ENCODE measurements around the gene ADAM8.

Gene ADAM8

DNA sequence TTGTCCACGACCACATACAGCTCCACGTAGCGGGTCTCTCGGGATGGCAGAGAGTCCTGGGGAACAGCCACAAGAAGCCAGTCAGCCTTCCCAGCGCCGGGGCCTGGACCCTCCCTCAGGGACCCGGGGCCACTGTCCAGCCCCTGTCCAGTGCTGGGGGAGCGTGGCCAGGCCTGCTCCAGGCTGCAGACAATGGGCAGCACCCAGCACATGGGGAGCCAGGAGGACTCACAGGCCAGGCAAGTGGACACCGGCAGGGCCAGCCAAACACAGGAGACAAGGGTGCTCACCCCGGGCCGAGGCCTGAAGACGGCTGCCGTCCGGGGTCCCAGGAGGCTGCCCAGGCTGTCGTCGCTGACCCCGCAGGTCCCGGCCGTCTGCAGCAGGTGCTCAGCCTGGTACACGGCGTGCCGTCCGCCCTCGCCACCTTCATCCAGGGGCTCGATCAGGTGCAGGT, 3.7 kb downstream of the ADAM8 start:
- Histone ChIP-seq H3K79me2 (ENCODE audit: insufficient read depth, low read length) (no peaks in the 10 kb centered on the region), H4K20me1 (ENCODE audit: insufficient read depth, low read length) (peaks cover 2% of the 10 kb centered on the region; the same call in 1 of the 2 replicates), H3K36me3 (ENCODE audit: insufficient read depth, low read length) (peaks cover 20% of the 10 kb centered on the region), H3K4me3 (ENCODE audit: low read depth in 1 of 2, low read length in 2 of 2) (no peak overlapping the region), H2AFZ (ENCODE audit: low read depth, low read length) (no peak overlapping the region), H3K4me1 (ENCODE audit: insufficient read depth, low read length) (no peaks in the 10 kb centered on the region), H3K27me3 (ENCODE audit: insufficient read depth, low read length, poor library complexity) (no peaks in the 10 kb centered on the region), H3K9ac (ENCODE audit: low read depth, low read length) (no peak overlapping the region), H3K4me2 (ENCODE audit: insufficient read depth, low read length) (no peak overlapping the region), H3K9me3 (ENCODE audit: insufficient read depth, low read length, severe bottlenecking) (no peaks in the 10 kb centered on the region), H3K27ac (ENCODE audit: low read length) (no peak overlapping the region)
- no peak for TF ChIP-seq EZH2 (IDR thresholded peaks at IDR 0.05; ENCODE audit: borderline replicate concordance, low read depth, low read length, severe bottlenecking)
- TF ChIP-seq, protein P1, sequence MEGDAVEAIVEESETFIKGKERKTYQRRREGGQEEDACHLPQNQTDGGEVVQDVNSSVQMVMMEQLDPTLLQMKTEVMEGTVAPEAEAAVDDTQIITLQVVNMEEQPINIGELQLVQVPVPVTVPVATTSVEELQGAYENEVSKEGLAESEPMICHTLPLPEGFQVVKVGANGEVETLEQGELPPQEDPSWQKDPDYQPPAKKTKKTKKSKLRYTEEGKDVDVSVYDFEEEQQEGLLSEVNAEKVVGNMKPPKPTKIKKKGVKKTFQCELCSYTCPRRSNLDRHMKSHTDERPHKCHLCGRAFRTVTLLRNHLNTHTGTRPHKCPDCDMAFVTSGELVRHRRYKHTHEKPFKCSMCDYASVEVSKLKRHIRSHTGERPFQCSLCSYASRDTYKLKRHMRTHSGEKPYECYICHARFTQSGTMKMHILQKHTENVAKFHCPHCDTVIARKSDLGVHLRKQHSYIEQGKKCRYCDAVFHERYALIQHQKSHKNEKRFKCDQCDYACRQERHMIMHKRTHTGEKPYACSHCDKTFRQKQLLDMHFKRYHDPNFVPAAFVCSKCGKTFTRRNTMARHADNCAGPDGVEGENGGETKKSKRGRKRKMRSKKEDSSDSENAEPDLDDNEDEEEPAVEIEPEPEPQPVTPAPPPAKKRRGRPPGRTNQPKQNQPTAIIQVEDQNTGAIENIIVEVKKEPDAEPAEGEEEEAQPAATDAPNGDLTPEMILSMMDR (IDR thresholded peaks at IDR 0.05; ENCODE audit: borderline replicate concordance, extremely low read depth, low read length, poor library complexity, severe bottlenecking), result no peak
- ATAC-seq (ENCODE audit: insufficient read depth, low read depth) (no peak), DNase-seq (no peak)

DNA sequence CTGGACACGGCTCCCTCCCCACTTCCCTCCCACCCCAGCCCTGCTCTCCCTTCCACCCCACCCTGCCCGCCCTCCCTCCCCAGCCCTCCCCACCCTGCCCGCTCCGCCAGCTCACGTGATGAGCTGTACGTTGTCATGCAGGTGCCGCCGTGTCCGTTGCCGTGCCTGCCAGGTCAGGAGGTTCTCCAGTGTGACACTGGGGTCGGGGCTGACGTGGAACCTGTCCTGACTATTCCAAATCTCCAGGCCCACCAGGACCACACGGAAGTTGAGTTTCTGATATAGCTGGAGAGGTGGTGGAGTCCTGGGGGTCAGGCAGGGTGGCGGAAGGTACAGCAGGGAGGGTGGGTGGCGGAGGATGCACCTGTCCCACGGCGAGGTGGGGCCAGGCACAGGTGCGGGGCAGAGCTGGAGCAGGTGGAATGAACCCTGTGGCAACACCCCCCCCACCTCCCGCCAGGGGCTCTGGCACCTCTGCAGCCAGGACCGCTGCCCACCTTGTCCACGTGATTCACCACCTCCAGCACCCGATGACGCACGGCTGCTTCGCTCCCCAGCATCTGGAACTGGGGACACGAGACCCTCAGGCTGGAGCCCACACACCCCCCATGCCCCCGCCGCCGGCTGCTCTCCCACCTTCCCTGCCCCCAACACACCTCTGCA, 4.2 kb downstream of the ADAM8 start:
- TF ChIP-seq EZH2 (IDR thresholded peaks at IDR 0.05; ENCODE audit: borderline replicate concordance, low read depth, low read length, severe bottlenecking), result no peak
- TF ChIP-seq, protein P1 (IDR thresholded peaks at IDR 0.05; ENCODE audit: borderline replicate concordance, extremely low read depth, low read length, poor library complexity, severe bottlenecking), result no peak
- H3K9ac ChIP-seq (ENCODE audit: low read depth, low read length), result no peak overlapping the region
- no peaks in the 10 kb centered on the region for H3K79me2 ChIP-seq (ENCODE audit: insufficient read depth, low read length)

GRCh38 chr10:133271521-133272300, 5.0 kb downstream of the ADAM8 start:
- no peak overlapping the region for H3K27ac ChIP-seq (ENCODE audit: low read length)
- H4K20me1 ChIP-seq (ENCODE audit: insufficient read depth, low read length), result no peaks in the 10 kb centered on the region; the same call in 1 of the 2 replicates
- H3K9me3 ChIP-seq (ENCODE audit: insufficient read depth, low read length, severe bottlenecking), result no peaks in the 10 kb centered on the region
- no peak overlapping the region for H3K4me3 ChIP-seq (ENCODE audit: low read depth in 1 of 2, low read length in 2 of 2)
- TF ChIP-seq EZH2 (IDR thresholded peaks at IDR 0.05; ENCODE audit: borderline replicate concordance, low read depth, low read length, severe bottlenecking), result no peak
- TF ChIP-seq, protein P1 (IDR thresholded peaks at IDR 0.05; ENCODE audit: borderline replicate concordance, extremely low read depth, low read length, poor library complexity, severe bottlenecking), result no peak
- H3K4me1 ChIP-seq (ENCODE audit: insufficient read depth, low read length), result no peaks in the 10 kb centered on the region
- no peaks in the 10 kb centered on the region for H3K79me2 ChIP-seq (ENCODE audit: insufficient read depth, low read length)
- peaks cover 20% of the 10 kb centered on the region for H3K36me3 ChIP-seq (ENCODE audit: insufficient read depth, low read length)
- no peak overlapping the region for H2AFZ ChIP-seq (ENCODE audit: low read depth, low read length)
- DNase-seq (no peak), ATAC-seq (ENCODE audit: insufficient read depth, low read depth) (no peak)
- no peak overlapping the region for H3K9ac ChIP-seq (ENCODE audit: low read depth, low read length)
- no peaks in the 10 kb centered on the region for H3K27me3 ChIP-seq (ENCODE audit: insufficient read depth, low read length, poor library complexity)
- H3K4me2 ChIP-seq (ENCODE audit: insufficient read depth, low read length), result no peak overlapping the region

More for the DNA sequence above, 4.2 kb downstream of the ADAM8 start:
- ATAC-seq (ENCODE audit: insufficient read depth, low read depth) (no peak), DNase-seq (no peak)
- Histone ChIP-seq H3K4me2 (ENCODE audit: insufficient read depth, low read length) (no peak overlapping the region), H3K4me1 (ENCODE audit: insufficient read depth, low read length) (no peaks in the 10 kb centered on the region), H3K4me3 (ENCODE audit: low read depth in 1 of 2, low read length in 2 of 2) (no peak overlapping the region), H3K27me3 (ENCODE audit: insufficient read depth, low read length, poor library complexity) (no peaks in the 10 kb centered on the region), H2AFZ (ENCODE audit: low read depth, low read length) (no peak overlapping the region), H3K9me3 (ENCODE audit: insufficient read depth, low read length, severe bottlenecking) (no peaks in the 10 kb centered on the region), H3K36me3 (ENCODE audit: insufficient read depth, low read length) (peaks cover 20% of the 10 kb centered on the region), H3K27ac (ENCODE audit: low read length) (no peak overlapping the region), H4K20me1 (ENCODE audit: insufficient read depth, low read length) (no peaks in the 10 kb centered on the region; the same call in 1 of the 2 replicates)

Data from DND-41 (cell line).